Vagina (tissue), 2 donors: Measurements from ENCODE around the gene PLEKHH1.

Source experiments
- CTCF ChIP-seq, 3 experiments: fragments of 450-650 bp in 2 of 3; fragments of 200-600 bp in 1 of 3; sonication (generic) in 1 of 3; IDR thresholded peaks; one replicate each; pipeline ENCODE4 v1.5.1; 2017 to 2019; ENCODE audit warnings: antibody characterized with exemption in 3 of 3, mild to moderate bottlenecking in 2 of 3, moderate library complexity in 2 of 3
- POLR2A ChIP-seq, 2 donors: fragments of 450-650 bp; IDR thresholded peaks; one replicate each; pipeline ENCODE4 v1.6.1; 2017; ENCODE audit warnings: antibody characterized with exemption in 2 of 2, mild to moderate bottlenecking in 2 of 2, moderate library complexity in 2 of 2

GRCh38 chr14:67602076-67602475 is 69.0 kb downstream of the PLEKHH1 start:
- TF ChIP-seq CTCF (IDR thresholded peaks at IDR 0.05) (no peak), POLR2A (IDR thresholded peaks at IDR 0.05) (no peak)
